GM06990 (cell line): ENCODE measurements around the gene NOX5.

ENCODE experiments used
- DNase-seq: peaks from one replicate; pipeline ENCODE4 v3.0.0-alpha.2; 2011; ENCODE audit not compliant: insufficient read length; ENCODE audit errors: extremely low read depth
- H3K27me3 ChIP-seq: replicated peaks from 2 replicates; pipeline ENCODE4 v1.6.0; 2011; ENCODE audit warnings: low read length; ENCODE audit not compliant: control insufficient read depth, insufficient read depth
- H3K36me3 ChIP-seq: 2 replicates; pipeline ENCODE4 v1.5.1; 2011; ENCODE audit warnings: low read length; ENCODE audit not compliant: control insufficient read depth, insufficient read depth
- H3K4me3 ChIP-seq: replicated peaks from 2 replicates; pipeline ENCODE4 v1.5.1; 2011; ENCODE audit warnings: low read depth, mild to moderate bottlenecking, control low read depth, low read length
- TF ChIP-seq, protein P1 (sequence below): IDR thresholded peaks from 2 replicates; pipeline ENCODE4 v1.5.1; 2011; ENCODE audit warnings: low read length, control low read depth, mild to moderate bottlenecking, inconsistent platforms; ENCODE audit not compliant: insufficient read depth, poor library complexity, severe bottlenecking

Gene NOX5

GRCh38 chr15:69038508-69038907, 24.0 kb downstream of the NOX5 start:
- no peak overlapping the region for H3K4me3 ChIP-seq

GRCh38 chr15:69039516-69040225, 25.2 kb downstream of the NOX5 start:
- TF ChIP-seq, protein P1, sequence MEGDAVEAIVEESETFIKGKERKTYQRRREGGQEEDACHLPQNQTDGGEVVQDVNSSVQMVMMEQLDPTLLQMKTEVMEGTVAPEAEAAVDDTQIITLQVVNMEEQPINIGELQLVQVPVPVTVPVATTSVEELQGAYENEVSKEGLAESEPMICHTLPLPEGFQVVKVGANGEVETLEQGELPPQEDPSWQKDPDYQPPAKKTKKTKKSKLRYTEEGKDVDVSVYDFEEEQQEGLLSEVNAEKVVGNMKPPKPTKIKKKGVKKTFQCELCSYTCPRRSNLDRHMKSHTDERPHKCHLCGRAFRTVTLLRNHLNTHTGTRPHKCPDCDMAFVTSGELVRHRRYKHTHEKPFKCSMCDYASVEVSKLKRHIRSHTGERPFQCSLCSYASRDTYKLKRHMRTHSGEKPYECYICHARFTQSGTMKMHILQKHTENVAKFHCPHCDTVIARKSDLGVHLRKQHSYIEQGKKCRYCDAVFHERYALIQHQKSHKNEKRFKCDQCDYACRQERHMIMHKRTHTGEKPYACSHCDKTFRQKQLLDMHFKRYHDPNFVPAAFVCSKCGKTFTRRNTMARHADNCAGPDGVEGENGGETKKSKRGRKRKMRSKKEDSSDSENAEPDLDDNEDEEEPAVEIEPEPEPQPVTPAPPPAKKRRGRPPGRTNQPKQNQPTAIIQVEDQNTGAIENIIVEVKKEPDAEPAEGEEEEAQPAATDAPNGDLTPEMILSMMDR: no peak
- Histone ChIP-seq H3K36me3 (no peaks in the 10 kb centered on the region), H3K4me3 (no peak overlapping the region), H3K27me3 (no peaks in the 10 kb centered on the region; the same call in none of the 2 replicates)
- DNase-seq: no peak

More at GRCh38 chr15:69038508-69038907, 24.0 kb downstream of the NOX5 start:
- TF ChIP-seq, protein P1: no peak
- H3K27me3 ChIP-seq: no peaks in the 10 kb centered on the region; the same call in none of the 2 replicates
- no peaks in the 10 kb centered on the region for H3K36me3 ChIP-seq
- no peak for DNase-seq

GRCh38 chr15:69042531-69042930, 28.0 kb downstream of the NOX5 start:
- no peaks in the 10 kb centered on the region for H3K36me3 ChIP-seq
- no peak overlapping the region for H3K4me3 ChIP-seq
- no peak for DNase-seq
- H3K27me3 ChIP-seq: no peaks in the 10 kb centered on the region; the same call in none of the 2 replicates
- TF ChIP-seq, protein P1: no peak

DNA sequence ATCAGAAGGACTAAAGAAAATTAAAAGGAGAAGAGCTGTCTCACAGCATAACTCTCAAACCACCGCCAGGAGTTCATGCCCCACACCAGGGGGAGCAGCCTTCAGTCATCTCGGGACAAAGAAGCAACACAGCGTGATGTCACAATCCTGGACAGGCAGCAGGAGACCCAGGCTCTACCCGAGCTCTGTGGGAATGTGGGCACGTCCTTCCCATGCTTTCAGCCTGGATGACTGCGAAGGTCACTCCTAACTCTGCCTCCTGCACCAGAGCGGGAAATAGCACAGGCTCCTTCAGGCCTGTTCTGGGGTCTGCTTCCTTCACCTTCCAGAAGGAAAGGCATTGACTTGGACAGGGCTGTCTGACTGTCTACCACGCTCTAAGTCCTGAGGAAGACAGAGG, 31.3 kb downstream of the NOX5 start:
- no peak for DNase-seq
- H3K4me3 ChIP-seq: no peak overlapping the region
- TF ChIP-seq, protein P1: no peak
- H3K27me3 ChIP-seq: no peaks in the 10 kb centered on the region; the same call in 1 of the 2 replicates
- no peaks in the 10 kb centered on the region for H3K36me3 ChIP-seq

- no peaks in the 10 kb centered on the region for H3K36me3 ChIP-seq
- H3K4me3 ChIP-seq: no peak overlapping the region
- TF ChIP-seq, protein P1: no peak
- H3K27me3 ChIP-seq: no peaks in the 10 kb centered on the region
- DNase-seq: no peak
Observed at GRCh38 chr15:69046781-69047180, 32.3 kb downstream of the NOX5 start.

- Histone ChIP-seq H3K27me3 (no peaks in the 10 kb centered on the region; the same call in 1 of the 2 replicates), H3K36me3 (no peaks in the 10 kb centered on the region), H3K4me3 (no peak overlapping the region)
- no peak for DNase-seq
- TF ChIP-seq, protein P1: no peak
Observed at GRCh38 chr15:69049976-69050375, 35.5 kb downstream of the NOX5 start.
